ENCODE results near the gene PRSS50.

PRSS50 gene

DNA sequence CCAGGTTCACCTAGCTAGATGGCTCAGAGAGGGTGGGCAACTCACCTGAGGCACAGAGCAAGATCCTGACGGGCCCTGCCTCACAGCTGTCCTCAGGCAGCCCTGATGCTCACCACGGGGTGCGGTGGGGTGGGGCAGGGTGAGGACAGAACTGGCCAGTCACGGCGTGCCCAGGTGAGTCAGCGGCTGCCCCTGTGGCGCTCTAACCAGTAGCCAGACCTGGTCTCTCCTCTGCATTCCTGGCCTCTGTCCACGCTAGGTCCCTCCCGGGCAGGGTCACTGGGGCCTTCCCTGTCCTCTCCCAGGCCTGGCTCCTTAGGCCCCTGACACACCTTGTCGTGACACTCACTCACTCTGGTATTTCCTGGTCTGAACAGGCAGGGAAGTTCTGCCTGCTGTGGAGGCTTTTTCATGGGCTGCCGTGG lies 25.1 kb downstream of the PRSS50 start:
- DNase-seq (ENCODE audit: low read depth in 3 of 3) = no peak

DNA sequence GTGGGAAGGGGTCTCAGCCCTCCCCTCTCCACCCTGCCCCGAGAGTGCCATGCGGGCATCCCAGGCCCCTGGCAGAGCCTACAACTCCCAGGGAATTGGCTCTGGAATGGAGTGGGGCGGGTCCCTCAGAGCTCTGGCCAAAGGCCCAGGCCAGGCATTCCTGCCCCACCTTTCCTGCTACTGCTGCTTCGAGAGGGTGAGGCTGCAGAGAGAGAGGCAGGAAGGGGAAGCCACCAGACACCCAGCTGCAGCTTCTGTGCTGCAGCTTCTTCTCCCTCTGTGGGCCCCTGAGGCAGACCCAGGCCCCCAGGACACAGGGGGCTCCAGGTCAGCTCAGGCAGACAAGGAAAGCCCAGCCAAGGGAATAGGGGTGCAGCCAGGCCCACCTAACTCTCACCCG lies 26.9 kb downstream of the PRSS50 start:
- DNase-seq (ENCODE audit: low read depth in 3 of 3) = no peak

DNA sequence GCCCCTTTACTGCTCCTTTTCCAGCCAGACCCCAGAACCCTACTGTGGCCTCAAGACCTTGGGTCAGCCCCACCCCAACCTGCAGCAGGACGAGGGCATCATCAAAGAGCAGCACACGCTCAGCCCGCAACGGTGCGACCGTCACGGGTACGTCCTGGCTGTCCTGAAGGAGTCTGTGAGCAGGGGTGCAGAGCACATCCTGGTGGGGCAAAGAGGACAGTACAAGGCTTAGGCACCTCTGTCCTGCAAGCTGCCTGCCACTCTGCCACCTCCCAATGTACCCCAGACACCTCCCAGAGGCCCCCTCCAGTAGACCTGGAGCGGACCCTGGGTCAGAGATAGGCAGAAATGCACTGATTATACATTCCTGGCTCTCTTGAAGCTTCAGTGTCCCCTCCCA lies 32.2 kb downstream of the PRSS50 start:
- DNase-seq (ENCODE audit: low read depth in 3 of 3) = no peak

DNA sequence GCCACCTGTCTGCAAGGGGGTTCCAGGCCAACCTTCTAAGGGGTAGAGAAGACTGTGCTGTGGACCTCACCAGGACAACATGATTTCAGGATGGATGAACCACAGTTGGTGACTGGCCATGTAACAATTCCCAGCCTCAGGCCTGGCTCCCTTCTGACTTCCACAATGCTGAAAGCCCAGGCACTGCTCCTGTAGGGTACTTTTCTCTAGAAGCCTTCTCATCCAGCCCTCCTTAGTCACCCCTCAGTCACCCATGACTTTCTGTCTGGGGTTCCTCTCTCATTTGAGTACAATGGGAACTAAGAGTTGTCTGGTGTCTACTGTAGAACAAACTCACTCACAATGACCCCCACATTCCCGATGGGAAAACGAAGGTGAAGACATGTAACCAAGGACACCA lies 32.8 kb downstream of the PRSS50 start:
- DNase-seq (ENCODE audit: low read depth in 3 of 3) = no peak

DNA sequence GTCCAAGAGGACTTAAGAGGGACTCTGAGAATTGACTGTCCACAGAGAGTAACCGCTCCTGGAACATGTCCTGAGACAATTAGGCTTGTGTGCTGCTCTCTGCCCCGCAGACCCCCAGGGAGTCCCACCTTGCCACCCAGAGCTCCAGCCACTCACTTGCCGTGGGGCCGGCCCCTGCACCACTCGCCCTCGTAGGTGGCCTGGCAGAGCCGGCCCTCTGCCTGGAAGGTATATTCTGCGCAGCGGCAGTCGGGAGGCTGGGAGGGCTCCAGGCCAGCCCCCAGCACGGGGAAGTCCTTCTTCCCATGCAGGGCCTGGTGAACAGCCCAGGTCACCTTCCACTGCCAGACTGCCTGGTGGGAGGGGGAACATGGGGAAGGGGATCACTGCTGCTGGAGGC lies 34.7 kb downstream of the PRSS50 start:
- no peak for DNase-seq (ENCODE audit: low read depth in 3 of 3)

DNA sequence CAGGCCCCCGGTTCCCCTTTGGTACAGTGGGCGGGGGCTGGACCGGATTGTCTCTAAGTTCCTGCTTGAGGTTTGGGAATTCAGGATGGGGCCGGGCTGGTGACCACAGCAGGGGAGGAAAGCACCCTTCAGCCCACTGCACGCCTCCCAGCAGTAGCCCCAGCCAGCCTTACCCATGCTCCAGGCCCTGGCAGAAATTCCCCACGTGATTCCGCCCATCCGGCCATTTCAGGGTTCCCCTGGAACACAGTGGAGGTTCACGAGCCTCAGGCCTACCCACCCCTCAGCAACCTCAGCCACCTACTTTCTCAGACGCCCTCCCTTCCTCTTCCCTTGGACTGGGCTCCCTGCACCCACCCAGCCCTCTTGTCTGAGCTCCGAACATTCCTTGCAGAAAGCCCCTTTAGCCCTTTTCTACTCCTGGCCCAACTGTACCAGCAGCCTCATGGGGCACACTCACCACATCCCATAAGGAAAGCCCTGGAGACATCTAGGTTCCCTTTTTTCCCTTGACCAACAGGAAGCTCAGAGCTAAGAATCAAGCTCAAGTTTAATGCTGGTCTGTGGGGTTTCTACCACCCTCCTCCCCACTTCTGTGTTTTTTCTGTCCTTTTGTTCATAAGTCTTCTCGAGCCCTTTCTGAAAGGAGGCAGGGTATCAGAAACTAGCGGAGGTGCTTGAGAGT lies 35.7 kb downstream of the PRSS50 start:
- DNase-seq (ENCODE audit: low read depth in 3 of 3) = no peak

DNA sequence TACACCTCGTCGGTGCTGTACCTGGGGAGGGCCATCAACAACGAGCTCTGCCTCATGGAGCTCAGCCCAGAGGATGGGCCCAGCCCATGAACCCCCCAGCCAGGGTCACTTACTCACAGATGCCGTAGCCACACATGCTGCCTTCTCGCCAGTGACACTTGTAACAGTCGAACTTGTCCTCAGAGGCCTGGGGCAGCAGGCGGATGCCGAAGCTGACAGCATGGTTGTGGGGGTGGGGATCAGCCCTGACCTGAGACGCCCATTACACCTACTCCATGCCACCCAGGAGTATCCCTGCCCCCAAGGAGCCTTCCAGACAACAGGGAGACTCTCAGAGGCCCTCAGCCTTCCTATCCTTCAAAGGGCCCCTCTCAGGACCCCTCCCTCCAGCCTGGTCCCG lies 36.3 kb downstream of the PRSS50 start:
- DNase-seq (ENCODE audit: low read depth in 3 of 3) = no peak

DNA sequence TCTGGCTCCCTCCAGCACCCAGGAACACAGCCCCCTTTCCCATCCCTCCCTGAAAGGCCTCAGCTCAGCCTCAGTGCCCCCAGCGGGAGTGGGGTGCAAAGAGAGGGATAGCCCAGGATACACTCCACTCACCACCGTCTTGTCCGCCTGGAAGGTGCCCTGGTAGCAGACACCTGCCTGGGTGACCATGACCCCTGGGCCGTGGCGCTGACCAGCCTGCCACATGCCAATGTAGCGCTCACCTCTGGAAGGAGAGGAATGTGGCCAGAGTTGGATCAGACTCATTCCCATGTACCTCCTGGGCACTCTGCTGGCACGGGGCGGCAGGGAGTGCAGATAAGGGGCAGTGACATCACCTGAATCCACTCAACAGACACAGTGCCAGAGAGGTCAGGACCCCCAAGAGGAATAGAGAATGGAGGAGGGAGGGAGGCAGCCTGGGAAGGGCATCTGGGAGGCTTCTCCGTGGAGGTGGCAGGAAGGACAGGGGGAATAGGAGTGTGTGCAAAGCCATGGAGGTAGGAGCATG lies 37.3 kb downstream of the PRSS50 start:
- no peak for DNase-seq (ENCODE audit: low read depth in 3 of 3)

DNA sequence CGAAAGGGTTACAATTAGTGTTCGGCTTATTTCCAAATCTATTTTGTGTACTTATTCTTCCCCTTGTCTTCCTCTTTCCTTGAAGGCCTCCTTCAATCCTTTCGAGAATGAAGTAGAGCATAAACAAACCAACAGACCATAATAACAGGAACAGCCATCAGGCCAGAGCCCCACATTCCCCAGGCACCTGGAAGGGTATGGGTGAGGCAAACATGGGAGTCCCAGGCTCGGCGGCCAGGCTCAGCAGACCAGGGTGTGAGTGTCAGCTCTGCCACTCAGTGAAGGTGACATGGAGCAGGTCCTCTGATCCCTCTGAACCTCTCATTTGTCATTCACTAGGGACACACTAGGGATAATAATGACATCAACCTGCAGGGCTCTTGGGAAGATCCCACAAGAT lies 38.0 kb downstream of the PRSS50 start:
- no peak for DNase-seq (ENCODE audit: low read depth in 3 of 3)

DNA sequence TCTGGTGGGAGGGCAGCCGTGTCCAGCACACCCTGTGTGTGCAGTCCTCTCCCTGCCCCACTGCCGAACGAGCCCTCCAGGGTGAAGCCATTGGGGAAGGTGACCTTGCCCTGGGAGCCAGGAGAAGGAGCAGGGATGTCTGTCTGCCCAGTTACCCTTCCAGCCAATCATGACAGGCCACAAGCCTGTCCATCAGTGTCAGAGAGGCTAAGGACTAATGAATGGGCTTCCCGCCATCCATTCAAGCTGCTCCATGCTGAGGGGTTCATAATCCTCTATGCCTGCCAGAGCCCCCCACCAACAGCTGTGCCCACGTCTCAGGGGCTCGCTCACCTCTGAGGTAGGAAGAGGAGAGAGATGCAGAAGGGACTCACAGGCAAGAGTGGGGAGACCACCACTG lies 39.4 kb downstream of the PRSS50 start:
- no peak for DNase-seq (ENCODE audit: low read depth in 3 of 3)

DNA sequence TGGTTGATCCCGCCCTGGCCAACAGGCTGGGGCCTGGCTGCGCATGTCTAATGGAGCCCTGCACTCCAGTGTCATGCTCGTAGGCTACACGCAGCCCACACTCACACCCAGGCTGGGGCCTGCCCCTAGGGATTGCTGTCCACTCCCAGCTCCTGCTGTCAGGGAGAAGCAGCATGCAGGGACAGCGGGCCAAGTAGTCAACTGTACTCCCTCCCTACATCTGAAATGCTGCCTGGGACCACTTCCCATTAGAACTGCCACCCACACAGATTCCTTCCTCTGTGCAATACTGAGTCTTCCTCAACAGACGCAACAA lies 40.3 kb downstream of the PRSS50 start:
- no peak for DNase-seq (ENCODE audit: low read depth in 3 of 3)

DNA sequence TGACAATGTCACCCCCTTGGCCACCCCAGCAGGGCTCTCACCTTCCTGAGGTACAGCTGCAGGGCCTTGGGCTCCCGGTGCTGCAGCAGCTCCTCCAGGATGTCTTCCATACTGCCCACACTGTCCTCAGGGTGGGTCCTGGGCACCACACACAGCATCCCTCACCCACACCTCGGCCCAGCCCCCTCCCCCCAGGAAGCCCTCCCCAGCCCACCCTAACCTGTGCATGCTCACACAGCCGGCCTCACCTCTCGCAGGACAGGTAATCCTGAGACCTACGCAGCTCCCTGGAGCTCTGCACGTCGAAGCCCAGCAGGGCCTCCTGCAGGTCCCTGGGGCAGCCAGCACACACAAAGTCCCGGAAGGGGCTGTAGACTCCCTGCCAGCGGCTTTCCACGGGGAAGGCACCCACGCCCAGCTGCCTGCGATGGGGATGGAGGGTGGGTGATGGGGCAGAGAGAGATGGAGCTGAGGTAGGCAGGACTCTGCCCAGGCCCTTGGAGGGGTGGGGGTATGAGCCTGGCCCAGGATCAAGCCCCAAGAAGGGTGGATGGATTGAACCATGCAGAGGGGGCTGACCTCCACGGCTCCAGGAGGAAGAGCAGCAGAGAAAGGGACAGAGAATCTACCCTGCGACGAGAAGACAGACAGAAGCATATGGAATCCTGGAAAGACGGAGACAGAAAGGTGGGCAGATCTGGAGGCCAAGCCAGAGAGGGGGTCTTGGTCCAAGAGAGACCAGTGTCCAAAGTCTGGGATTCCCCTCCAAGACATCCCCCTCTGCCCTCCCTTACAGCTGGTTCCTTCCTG lies 40.9 kb downstream of the PRSS50 start:
- DNase-seq (ENCODE audit: low read depth in 3 of 3) = no peak

DNA sequence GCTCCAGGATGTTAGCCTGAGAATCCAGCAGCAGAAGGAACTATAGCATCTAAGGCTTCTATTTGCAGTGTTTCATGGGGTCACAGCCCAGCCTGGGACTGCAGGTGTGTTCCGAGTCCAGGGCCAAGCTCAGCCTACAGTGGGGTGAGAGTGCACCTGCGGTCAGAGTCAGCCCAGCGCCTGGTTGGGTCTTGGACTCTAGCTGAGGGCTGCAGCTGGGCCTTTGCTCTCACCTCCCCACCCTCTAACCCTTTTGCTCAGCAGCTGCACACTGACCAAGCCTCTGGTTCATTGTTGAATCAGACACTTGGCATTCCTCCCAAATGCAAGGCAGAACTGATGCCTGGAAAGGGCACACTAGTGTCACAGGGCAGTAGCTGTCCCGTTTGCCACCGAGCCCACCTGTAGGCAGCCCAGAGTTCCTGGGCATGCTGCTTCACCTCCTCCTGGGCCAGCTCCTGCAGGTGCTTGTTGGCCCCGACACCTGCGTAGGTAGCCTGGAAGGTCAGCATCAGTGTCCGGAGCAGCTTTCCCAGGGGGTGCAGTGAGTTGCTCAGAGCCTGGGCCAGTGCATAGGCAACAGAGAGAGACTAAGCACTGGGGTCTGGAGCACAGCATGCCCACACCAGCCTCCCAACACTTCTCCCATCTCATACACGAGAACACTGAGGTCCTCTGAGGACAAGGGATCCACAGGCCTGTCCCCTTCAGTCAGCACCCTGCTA lies 41.7 kb downstream of the PRSS50 start:
- no peak for DNase-seq (ENCODE audit: low read depth in 3 of 3)

DNA sequence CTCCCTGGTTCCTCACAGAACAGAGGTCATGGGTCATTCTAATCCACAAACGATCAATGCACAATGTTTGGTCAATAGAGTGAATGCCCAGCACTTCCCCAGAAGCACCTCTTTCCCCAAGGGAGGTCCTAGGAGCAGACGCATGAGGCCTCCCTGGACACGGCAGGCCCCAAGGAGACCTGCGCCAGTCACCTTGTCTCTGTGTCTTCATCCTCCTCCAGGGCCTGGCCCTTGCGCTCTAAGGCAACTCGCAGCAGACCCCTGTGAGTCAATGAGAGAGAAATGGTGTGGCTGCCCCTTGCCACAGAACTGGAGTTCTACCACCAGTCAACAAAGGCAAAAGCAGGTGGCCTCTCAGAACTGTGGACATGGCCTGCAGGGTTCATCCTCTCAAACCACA lies 42.2 kb downstream of the PRSS50 start:
- no peak for DNase-seq (ENCODE audit: low read depth in 3 of 3)

DNA sequence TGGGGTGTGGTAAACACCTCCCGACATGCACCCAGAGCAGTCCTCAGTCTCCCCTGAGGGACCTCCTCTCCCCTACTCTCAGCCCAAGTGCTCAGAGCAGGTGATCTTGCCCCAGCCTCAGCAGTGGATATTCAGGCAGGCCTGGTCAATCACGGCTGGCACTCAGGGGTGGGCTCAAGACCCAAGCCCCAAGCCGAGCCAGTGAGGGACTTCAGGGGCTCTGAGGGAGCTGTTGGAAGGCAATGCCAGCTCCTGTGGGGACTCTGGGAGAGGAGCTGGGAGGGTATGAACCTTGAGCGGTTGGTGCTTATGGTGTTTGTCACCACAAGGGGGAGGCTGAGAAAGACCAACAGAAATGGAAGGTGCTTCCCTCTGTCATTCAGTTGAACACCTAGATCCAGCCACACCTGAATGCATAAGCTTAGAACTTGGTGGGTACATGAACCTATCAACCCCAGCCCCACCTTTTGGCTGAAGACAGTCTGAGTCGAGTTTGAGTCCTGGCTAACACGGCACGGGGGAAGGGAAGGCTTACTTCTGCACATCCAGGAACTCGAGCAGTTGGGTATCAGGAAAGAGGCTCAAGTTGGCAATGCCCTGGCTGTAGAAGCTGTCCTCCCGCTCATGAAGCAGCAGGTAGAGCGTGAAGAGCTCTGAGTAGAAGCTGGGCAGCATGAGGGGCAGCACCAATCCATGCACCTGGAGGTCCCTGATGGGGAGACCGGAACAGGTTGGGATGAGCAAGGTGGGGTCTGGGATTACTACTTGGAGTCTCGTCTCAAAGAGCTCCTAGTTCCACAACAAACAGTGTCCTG lies 43.4 kb downstream of the PRSS50 start:
- DNase-seq (ENCODE audit: low read depth in 3 of 3) = no peak

DNA sequence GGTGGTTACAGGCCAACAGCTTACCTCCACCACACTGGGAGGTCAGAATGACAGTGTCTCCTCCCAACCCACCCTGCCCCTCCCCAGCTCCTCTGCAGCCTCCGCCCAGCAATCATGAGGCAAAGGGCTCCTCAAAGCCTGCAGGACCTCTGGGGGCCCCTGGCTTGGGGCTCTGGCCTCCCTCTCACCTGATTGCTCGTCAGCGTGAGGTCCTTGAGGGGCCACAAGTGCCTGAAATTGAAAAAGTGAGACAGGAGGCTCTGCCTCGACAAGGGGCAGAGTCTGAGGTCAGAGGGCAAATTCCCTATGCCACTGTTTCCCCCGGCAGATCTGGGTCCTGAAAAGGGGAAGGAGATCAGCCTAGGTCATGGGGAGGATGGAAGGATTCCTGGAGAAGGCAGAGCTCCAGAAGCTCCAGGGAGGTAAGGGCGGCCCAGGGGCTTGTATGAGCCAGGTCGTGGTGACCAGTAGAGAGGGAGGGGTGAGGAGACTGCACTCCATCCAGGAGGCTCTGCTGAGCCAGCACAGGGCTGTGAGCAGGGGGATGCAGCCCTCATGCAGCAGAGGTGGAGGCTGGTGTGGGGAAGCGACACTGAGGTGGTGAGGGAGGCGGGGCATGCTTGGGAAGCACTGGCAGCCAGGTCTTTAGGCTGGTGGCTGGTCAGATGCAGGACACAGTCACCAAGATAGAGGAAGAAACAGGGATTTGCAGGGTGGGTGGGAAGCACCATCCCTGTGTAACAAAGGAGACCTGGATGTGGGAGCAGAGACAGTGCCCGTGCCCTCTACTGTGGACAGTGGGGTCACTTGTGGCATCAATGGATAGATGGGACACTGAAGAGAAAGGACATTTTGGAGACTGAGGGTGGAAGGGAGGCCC lies 44.3 kb downstream of the PRSS50 start:
- no peak for DNase-seq (ENCODE audit: low read depth in 3 of 3)

DNA sequence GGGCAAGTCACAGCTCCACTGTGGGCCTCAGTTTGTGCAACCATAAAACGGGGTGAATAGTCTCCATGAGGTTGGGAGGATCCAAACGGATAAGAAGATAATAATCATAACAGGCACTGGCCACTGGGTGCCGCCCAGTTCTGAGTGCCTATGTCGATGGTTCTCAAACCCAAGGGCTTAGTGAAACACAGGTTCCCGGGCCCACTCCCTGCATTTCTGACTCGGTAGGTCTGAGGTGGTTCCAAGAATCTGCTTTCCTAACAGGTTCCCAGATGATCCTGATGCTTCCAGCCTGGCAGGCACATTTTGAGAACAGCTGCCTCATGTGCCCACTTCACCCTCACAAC lies 45.3 kb downstream of the PRSS50 start:
- DNase-seq (ENCODE audit: low read depth in 3 of 3) = no peak

DNA sequence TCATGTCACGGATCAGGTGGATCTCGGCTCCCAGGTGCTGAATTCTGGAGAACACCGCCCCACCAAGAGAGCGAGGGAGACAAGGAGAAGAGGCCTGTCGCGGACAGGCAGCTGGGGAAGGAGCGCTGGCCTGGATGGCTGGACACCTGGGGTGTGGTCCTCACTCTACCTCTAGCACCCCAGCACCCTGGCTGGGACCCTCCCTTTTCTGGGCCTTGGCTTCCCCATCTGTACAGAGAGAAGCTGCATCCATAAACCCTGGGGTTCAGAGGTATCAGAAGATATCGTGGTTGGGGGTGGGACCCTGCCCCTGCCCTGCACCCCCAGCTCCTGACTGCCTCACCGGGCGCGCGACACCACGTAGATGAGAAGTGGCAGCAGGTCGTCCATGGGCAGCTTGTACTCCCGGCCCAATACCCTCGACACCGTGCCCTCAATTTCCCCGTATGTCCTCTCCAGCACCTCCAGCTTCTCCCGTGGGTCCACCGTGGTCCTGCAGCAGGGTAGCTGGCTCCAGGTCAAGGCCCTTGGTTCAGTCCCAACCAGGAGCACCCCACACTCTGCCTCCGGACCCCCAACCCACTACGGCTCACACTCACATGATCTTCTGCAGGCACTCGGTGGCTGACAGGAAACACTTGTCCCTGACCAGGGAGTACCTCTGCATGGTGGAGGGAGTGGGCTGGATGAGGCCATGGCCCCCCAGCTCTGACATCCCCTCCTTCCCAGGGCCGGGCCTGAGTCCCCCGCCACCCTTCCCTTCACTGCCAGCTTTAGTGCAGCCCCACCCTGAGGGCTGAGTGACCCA lies 45.9 kb downstream of the PRSS50 start:
- no peak for DNase-seq (ENCODE audit: low read depth in 3 of 3)

DNA sequence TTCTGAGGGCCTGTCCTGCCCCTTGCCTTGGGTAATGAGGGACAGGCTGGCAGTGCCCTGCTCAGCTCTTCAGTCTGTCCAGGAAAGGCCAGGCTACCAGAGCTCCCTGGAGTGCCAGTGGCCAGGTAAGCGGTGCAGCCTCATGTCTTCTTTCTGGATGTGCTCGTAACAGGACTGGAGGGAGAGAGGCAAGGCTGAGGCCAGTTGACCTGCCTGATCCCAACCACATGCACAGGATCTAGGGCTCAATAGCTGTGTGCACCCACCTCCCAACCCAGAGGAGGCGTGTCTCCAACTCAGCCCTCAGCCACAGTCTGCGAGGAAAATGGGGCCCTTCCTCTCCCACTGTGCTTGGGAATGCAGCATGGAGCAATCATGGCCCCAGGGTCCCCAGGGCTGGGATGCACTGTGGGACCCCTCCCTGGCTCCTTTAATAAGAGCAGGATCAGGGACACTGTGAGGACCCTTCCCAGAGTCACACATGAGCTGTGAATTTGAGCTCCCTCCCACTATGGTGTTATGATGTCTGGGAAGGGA lies 46.7 kb downstream of the PRSS50 start:
- DNase-seq (ENCODE audit: low read depth in 3 of 3) = no peak

Data from stimulated activated CD4-positive, alpha-beta T cell treated with anti-CD3 and anti-CD28 coated beads, TNF-alpha, amount 100 ng/mL, for 48 hours (primary cell).